GM19395 (cell line): ENCODE measurements around the gene DDA1.
"Not testable (repeated sequence)": the region's sequence is repeated elsewhere in the genome, so short reads cannot be mapped to it uniquely, and the experiment has no call there.

ENCODE experiments used
- ATAC-seq: cut with Tn5 transposase; IDR thresholded peaks from one replicate; pipeline ENCODE4 v1.9.1; 2021; ENCODE audit warnings: mild to moderate bottlenecking, moderate library complexity; ENCODE audit not compliant: unreplicated experiment

DDA1 gene

GRCh38 chr19:17286752-17287151 lies 22.6 kb upstream of the DDA1 start:
- no peak for ATAC-seq

GRCh38 chr19:17289489-17289888 lies 19.9 kb upstream of the DDA1 start:
- no peak for ATAC-seq

- peak; percentile 88 for ATAC-seq
Measured at GRCh38 chr19:17292301-17293074, 16.9 kb upstream of the DDA1 start.

GRCh38 chr19:17293605-17294004 lies 15.8 kb upstream of the DDA1 start:
- no peak for ATAC-seq

GRCh38 chr19:17294051-17294891 lies 15.1 kb upstream of the DDA1 start:
- ATAC-seq = no peak

DNA sequence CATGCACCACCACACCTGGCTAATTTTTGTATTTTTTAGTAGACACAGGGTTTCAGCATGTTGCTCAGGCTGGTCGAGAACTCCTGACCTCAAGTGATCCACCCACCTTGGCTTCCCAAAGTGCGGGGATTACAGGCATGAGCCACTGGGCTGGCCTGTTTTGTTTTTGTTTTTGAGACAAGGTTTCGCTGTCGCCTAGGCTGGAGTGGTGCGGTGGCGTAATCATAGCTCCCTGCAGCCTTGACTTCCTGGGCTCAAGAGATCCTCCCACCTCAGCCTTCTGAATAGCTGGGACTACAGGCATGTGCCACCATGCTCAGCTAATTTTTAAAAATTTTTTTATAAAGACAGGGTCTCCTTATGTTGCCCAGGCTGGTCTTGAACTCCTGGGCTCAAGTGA lies 13.8 kb upstream of the DDA1 start:
- not testable (repeated sequence) for ATAC-seq

GRCh38 chr19:17296273-17296672 lies 13.1 kb upstream of the DDA1 start:
- ATAC-seq = no peak

GRCh38 chr19:17296976-17297375 lies 12.4 kb upstream of the DDA1 start:
- no peak for ATAC-seq

DNA sequence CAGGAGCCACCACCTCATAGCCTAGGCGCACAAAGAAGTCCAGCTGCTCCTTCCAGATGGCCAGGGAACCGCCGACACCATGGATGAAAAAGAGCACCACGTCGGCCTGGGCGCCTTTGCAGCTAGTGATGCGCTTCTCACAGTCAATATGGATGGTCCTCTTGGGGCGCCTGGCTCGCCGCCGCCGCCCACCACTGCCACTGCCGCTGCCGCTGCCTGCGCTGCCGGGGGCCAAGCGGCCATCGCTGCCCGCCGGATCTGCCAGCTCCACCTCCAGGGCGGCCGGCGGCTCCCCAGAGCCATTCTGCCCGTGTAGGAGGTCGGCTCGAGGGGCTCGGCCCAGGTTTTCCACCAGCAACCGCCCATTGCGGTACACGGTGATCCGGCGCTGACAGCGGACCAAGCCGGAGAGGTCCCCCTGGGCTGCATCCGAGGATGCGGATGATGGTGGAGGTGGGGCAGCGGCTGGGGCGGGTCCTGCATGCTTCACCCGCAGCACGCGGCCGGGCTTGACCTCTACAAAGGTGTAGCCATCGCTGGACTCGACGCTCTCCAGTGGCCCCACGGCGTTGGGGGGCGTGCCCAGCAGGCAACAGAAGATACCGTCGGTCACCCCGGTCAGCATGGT lies 8.3 kb upstream of the DDA1 start:
- ATAC-seq = no peak

GRCh38 chr19:17302391-17303166 lies 6.8 kb upstream of the DDA1 start:
- no peak for ATAC-seq

- ATAC-seq = peak; percentile 59
Measured at GRCh38 chr19:17303167-17303939, 6.0 kb upstream of the DDA1 start, which contains the start of gene ABHD8. ABHD8 (minus strand) TSS chr19:17303425; CDS start chr19:17301616, 1,809 bp downstream.

- ATAC-seq = no peak
Measured at GRCh38 chr19:17303940-17304267, 5.5 kb upstream of the DDA1 start.

DNA sequence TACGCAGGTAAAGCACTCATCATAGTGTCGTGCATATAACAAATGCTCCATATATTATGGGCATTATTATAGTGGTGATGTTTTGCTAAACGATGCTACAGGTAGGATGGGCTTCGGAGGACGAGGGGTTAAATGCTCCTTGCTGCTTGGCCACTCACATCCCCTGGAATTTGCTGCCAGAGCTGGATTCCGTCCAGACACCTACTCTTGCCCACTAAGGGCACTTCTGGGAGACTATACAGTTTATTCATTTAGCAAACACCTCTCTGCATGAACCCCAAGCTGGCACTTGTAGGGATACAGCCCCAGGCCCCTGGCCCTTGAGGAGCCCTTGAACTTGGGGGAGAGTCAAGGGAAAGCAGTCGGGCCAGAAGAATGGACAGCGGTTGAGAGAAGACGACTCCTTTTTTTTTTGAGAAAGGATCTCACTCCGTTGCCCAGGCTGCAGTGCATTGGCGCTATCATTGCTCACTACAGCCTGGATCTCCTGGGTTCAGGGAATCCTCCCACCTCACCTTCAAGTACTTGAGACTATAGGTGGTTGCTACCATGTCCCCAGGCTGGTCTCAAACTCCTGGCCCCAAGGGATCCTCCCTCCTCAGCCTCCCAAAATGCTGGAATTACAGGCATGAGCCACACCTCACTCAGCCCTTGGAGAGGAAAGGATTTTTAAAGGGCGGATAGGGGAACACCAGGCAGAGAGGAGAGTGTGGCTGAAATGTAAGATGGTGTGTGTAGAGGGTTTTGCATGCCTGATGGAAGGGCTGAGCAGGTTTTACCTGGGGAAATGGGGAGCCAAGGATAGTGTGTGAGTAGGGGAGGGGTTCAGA lies 4.8 kb upstream of the DDA1 start:
- ATAC-seq = no peak

GRCh38 chr19:17305216-17305516 lies 4.2 kb upstream of the DDA1 start:
- no peak for ATAC-seq

DNA sequence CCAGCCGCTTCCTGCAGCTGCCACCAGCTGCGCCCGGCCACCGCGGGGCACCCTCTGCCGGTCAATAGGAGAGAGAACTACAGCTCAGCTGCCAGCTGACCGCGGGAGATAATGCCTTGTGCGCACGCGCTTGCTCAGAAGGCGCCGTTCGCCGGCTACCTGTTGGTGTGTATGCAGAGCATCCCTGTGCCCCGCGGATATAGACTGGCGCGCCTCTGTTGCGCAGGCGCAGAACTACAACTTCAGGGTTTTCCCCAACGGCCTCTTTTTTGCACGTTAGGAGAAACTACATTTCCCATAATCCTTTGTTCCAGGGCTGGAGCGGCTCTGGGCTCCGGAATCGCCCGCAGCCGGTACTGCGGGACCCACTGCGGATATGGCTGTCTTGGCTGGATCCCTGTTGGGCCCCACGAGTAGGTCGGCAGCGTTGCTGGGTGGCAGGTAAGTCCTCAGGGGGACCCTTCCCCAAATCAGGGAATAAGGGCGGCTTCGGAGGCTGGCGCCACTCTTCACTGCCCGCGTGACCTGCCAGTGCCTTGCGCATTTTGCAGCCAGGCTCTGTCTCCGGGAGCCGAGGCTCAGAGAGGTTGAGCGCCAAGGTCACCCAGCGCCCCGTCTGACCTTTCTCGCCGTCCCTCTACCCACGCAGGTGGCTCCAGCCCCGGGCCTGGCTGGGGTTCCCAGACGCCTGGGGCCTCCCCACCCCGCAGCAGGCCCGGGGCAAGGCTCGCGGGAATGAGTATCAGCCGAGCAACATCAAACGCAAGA lies 3.7 kb upstream of the DDA1 start, which contains the start of gene MRPL34:
Gene MRPL34, plus strand, starts transcription at position 356 of the 768 bp plus-strand sequence. Its CDS starts 21 bp downstream, at position 377.
- peak; percentile 60 for ATAC-seq

DNA sequence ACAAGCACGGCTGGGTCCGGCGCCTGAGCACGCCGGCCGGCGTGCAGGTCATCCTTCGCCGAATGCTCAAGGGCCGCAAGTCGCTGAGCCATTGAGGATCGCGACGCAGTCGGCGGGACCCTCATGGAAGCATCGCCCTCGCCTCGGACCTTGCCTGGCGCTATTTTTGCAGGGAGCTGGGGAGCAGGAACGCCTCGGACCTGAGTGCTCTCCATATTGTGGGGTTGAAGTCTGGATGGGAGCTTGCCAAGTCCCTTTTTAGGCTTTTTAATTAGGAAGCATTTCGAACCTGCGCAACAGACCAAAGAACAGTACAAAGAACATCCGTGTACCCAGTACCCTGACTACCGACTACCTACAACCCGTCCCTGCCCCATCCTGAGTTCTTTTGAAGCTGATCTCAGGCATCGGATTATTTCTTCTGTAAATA lies 3.1 kb upstream of the DDA1 start:
- no peak for ATAC-seq

GRCh38 chr19:17307876-17308377 lies 1.4 kb upstream of the DDA1 start:
- no peak for ATAC-seq

DNA sequence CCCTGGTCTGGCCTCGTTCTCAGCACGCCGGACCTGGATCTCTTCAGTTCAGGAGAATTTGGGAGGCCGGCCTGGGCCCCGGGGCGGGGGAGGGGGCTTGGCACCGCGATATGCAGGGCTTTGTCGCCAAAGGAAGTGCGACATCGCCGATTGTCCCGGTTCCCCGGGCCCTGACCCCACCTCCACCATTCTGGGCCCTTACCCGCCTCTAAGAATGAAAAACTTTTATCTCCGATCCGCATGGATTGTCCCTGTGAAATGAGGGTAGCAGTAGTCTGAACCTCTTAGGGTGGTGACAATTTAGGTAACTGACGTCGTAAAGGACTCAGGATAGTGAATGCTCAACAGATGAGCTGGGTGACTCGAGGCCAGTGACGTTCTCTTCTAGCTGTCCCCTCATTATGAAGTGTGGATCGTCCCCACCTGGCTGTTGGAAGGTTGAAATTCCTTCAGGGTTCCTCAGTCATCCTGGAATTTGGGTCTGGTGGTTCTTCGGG lies 650 bp downstream of the DDA1 start:
- no peak for ATAC-seq
